T47D (cell line): Measurements from ENCODE around the gene L3MBTL4.

Source experiments
- DNase-seq, 2 experiments: peaks; one replicate each; pipeline versions ENCODE4 v3.0.0 to v3.0.0-alpha.2; 2011 to 2012; ENCODE audit warnings: low read depth in 1 of 2, low spot score in 1 of 2
- JUND ChIP-seq: IDR thresholded peaks from 2 replicates; pipeline ENCODE4 v1.6.1; 2012; ENCODE audit warnings: low read depth
- in situ Hi-C: cut with HindIII; loops from 2 replicates; pipeline ENCODE4 v1.10.0; 2016; ENCODE audit warnings: low sequenced_read_pairs, low pct_unique_long_range_greater_than_20kb

The L3MBTL4 gene

GRCh38 chr18:6370410-6370809 lies 44.3 kb downstream of the L3MBTL4 start:
- in situ Hi-C loops: no loop called here
- DNase-seq: no peak
- TF ChIP-seq JUND: no peak

DNA sequence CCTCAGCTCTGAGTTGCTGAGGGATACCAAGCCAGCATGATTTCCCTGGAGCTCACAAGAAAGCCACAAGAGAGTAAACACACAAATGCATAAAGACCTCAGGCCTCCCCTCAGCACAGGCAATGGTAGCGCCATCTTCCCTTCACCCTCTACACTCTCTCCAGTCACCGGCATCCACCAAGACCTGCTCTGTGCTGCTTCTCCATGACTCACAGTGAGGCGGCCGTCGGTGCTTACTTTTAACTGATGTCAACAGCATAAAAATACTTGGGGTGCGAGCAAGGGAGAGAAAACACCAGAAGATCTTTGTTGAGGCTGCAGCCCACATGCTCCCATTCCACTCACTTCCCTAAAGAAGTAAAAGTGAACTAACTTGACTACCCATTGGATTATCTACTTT lies 46.7 kb downstream of the L3MBTL4 start:
- in situ Hi-C loops: no loop called here
- DNase-seq: no peak
- TF ChIP-seq JUND: no peak

- in situ Hi-C loops: no loop called here
- no peak for DNase-seq
- TF ChIP-seq JUND: no peak
These were observed 47.5 kb downstream of the L3MBTL4 start for GRCh38 chr18:6367208-6367607.

DNA sequence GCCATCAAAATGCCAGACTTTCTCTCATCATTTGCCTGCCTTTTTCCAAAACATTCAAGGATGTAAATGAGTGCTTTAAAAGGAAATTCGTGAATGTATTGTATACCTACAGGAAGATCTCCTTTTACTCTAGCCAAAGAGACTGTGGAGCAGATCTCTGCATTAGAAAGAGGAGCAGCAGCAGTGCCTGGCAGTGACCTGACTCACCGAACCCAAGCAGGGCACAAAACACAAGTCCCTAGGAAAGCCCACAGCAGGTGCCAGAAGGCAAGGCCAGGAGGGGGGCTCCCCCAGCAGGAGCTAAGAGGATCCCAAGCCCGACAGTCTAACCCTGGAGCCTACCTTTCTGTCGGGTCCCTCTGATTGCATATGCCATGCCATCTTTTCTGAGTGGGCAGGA lies 47.9 kb downstream of the L3MBTL4 start:
- no peak for DNase-seq
- in situ Hi-C loops: no loop called here
- TF ChIP-seq JUND: no peak

GRCh38 chr18:6365385-6365784 lies 49.3 kb downstream of the L3MBTL4 start:
- in situ Hi-C loops: no loop called here
- no peak for TF ChIP-seq JUND

DNA sequence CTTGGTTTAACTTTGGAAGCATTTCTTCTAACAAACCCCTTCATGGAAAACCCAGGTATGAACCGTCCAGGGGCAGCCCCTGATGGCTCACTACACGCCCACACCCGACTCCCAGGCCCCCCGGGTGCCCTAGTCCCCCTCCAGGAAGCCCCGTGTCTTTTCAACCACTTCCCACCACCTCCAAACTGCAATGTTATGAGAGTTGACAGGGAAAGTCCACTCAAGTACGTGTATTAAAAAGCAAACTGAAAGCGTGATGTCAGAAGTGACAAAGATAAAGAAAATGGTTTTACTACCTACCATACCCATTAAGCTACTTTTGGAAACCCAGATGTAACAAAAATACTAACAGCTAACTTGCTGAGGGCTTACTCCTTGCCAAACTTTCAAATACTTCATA lies 51.5 kb downstream of the L3MBTL4 start:
- in situ Hi-C loops: no loop called here
- no peak for TF ChIP-seq JUND
- DNase-seq: no peak

More at GRCh38 chr18:6365385-6365784, 49.3 kb downstream of the L3MBTL4 start:
- no peak for DNase-seq

GRCh38 chr18:6362559-6363129 lies 52.1 kb downstream of the L3MBTL4 start:
- TF ChIP-seq JUND: no peak
- peak; percentile 12 to 26 for DNase-seq
- in situ Hi-C loops: no loop called here

- TF ChIP-seq JUND: no peak
- in situ Hi-C loops: no loop called here
- no peak for DNase-seq
These were observed 57.0 kb downstream of the L3MBTL4 start for GRCh38 chr18:6357668-6358067.

DNA sequence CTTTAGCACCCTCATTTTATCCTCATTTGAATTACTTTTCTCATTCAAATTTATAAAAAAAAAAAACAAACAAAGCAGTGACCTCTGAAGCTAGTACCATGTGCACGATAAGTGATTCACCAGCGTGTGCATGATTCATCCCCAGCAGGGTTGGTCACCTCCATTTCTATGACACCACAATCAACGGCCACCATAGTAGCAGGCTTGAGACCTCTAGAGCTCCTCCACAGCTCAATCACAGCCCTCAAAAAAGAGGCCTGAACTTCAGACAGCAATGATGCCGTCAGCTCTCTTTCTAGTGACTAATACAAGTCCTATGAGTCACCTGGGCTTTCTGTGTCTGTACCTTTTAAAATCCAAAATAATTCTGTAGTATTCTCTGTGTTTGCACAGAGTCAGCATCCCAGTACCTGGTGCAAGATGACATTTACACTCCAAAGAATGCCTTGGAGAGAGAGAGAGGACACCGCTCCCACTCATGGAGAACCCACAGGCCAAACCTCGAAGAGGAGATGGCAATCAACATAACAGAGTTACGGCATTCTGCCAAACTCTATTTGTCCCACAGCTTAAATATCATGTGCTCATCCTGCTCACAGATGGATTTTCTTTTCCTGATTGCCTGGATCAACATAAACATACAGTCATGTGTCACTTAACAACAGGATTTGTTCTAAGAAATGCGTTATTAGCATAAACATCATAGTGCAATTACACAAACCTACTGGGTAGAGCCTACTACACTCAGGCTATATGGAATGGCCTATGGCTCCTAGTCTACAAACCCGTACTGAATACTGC lies 58.7 kb downstream of the L3MBTL4 start:
- in situ Hi-C loops: no loop called here
- DNase-seq: no peak
- TF ChIP-seq JUND: no peak

- DNase-seq: no peak
- no peak for TF ChIP-seq JUND
- in situ Hi-C loops: no loop called here
These were observed 62.4 kb downstream of the L3MBTL4 start for GRCh38 chr18:6352275-6352674.

DNA sequence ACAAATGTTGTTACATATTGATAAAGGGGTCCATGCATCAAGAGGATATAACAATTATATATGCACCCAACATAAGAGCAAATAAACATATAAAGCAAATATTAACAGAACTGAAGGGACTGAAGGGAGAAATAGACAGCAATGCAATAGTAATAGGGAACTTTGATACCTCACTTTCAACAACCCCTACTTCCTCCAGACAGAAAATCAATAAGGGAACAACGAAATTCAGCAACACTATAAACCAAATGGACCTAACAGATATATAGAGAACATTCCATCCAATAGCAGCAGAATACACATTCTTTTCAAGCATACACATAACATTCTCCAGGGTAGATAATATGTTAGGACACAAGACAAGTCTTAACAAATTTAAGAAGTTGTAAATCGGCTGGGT lies 71.7 kb downstream of the L3MBTL4 start:
- TF ChIP-seq JUND: no peak
- DNase-seq: no peak
- in situ Hi-C loops: no loop called here

DNA sequence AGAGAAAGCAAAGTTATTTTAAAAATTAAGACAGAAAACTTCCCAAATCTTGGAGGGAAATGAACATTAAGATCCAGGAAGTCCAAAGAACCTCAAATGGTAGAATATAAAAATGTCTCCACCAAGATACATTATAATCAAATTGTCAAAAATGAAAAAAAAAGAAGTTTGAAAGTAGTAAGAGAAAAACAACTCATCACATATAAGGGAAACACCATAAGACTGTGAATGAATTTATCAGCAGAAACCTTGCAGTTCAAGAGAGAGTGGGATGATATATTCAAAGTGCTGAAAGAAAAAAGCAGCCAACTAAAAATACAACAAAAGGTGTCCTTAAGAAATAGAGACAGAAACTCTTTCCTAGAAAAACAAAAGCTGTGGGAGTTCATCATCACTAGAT lies 73.0 kb downstream of the L3MBTL4 start:
- in situ Hi-C loops: no loop called here
- TF ChIP-seq JUND: no peak
- no peak for DNase-seq

DNA sequence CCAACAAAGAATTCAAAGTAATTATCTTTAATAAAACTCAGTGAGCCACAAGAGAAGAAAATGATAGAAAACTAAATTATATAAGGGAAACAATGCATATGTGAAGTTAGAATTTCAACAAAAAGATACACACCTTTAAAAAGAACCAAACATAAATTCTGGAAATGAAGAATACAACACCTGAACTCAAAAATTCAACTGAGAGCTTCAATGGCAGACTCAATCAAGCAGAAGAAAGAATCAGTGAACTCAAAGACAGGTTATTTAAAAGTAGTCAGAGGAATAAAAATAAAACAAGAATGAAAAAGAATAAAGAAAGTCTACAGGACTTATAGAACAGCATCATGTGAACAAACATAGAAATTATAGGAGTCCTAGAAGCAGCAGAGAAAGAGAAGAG lies 73.4 kb downstream of the L3MBTL4 start:
- no peak for TF ChIP-seq JUND
- in situ Hi-C loops: no loop called here
- no peak for DNase-seq

GRCh38 chr18:6340121-6340520 lies 74.6 kb downstream of the L3MBTL4 start:
- no peak for TF ChIP-seq JUND
- in situ Hi-C loops: no loop called here
- DNase-seq: no peak
